Neural progenitor cell (in vitro differentiated cells): ENCODE data around the gene PADI1. TPM values are rescaled to one million over a fixed set of nuclear protein-coding genes. Genes with fewer than 3 reads are reported as not detected.

Source experiments
- DNase-seq: peaks from one replicate; pipeline ENCODE4 v3.0.0-alpha.2; 2016; ENCODE audit warnings: low spot score
- H2AFZ ChIP-seq: fragments of 200-600 bp; sonication (generic); replicated peaks from 2 replicates; pipeline ENCODE4 v1.6.1; 2016; ENCODE audit warnings: antibody characterized with exemption
- H3F3A ChIP-seq: fragments of 200-600 bp; sonication (generic); 2 replicates; pipeline ENCODE4 v1.6.1; 2016; ENCODE audit warnings: antibody characterized with exemption, low read depth
- H3K27ac ChIP-seq: fragments of 200-600 bp; sonication (generic); 2 replicates; pipeline ENCODE4 v1.5.1; 2016; ENCODE audit warnings: mild to moderate bottlenecking
- H3K27me3 ChIP-seq: fragments of 200-600 bp; sonication (generic); 2 replicates; pipeline ENCODE4 v1.6.1; 2016; ENCODE audit warnings: mild to moderate bottlenecking, moderate library complexity
- H3K36me3 ChIP-seq: fragments of 200-600 bp; sonication (generic); 2 replicates; pipeline ENCODE4 v1.5.1; 2016
- H3K4me1 ChIP-seq: fragments of 200-600 bp; sonication (generic); 2 replicates; pipeline ENCODE4 v1.6.1; 2016; ENCODE audit warnings: mixed run types
- H3K4me2 ChIP-seq: fragments of 200-600 bp; sonication (generic); 2 replicates; pipeline ENCODE4 v1.6.1; 2016
- H3K4me3 ChIP-seq: fragments of 200-600 bp; sonication (generic); 2 replicates; pipeline ENCODE4 v1.5.1; 2016
- H3K79me2 ChIP-seq: fragments of 200-600 bp; sonication (generic); 2 replicates; pipeline ENCODE4 v1.6.1; 2016; ENCODE audit warnings: low read depth
- H3K9ac ChIP-seq: fragments of 200-600 bp; sonication (generic); 2 replicates; pipeline ENCODE4 v1.6.1; 2016
- H3K9me3 ChIP-seq: fragments of 200-600 bp; sonication (generic); 2 replicates; pipeline ENCODE4 v1.5.1; 2016; ENCODE audit warnings: low read depth
- H4K20me1 ChIP-seq: fragments of 200-600 bp; sonication (generic); 2 replicates; pipeline ENCODE4 v1.6.1; 2016; ENCODE audit warnings: low read depth
- H3K27ac Mint-ChIP-seq: 3 replicates; pipeline ENCODE4 v1.8.0; 2021; ENCODE audit warnings: mixed read lengths
- H3K27me3 Mint-ChIP-seq: 2 replicates; pipeline ENCODE4 v1.8.0; 2022; ENCODE audit warnings: low read depth, mild to moderate bottlenecking, inconsistent platforms, moderate library complexity, mixed read lengths; ENCODE audit not compliant: insufficient read depth
- H3K36me3 Mint-ChIP-seq: 3 replicates; pipeline ENCODE4 v1.8.0; 2021; ENCODE audit warnings: mixed read lengths
- H3K4me1 Mint-ChIP-seq: 3 replicates; pipeline ENCODE4 v1.8.0; 2021; ENCODE audit warnings: mixed read lengths
- H3K4me3 Mint-ChIP-seq: 3 replicates; pipeline ENCODE4 v1.8.0; 2021; ENCODE audit warnings: mild to moderate bottlenecking, moderate library complexity, mixed read lengths
- H3K9me3 Mint-ChIP-seq: 3 replicates; pipeline ENCODE4 v1.8.0; 2020; ENCODE audit warnings: mixed read lengths
- CTCF ChIP-seq: fragments of 200-600 bp; sonication (generic); IDR thresholded peaks from 2 replicates; pipeline ENCODE4 v1.5.1; 2017; ENCODE audit warnings: antibody characterized with exemption, mild to moderate bottlenecking
- EZH2 ChIP-seq: fragments of 200-600 bp; sonication (generic); IDR thresholded peaks from 2 replicates; pipeline ENCODE4 v1.6.1; 2017; ENCODE audit warnings: antibody characterized with exemption, mild to moderate bottlenecking, moderate library complexity
- EZH2phosphoT487 ChIP-seq: fragments of 200-600 bp; sonication (generic); IDR thresholded peaks from 2 replicates; pipeline ENCODE4 v1.6.1; 2017; ENCODE audit warnings: antibody characterized with exemption
- total RNA-seq: library from RNA; depleted of rRNA; stranded (reverse); fragments of >200 nt; gene quantifications from 2 replicates; pipeline ENCODE4 v1.2.3, GENCODE V29; 2015; ENCODE audit warnings: low replicate concordance

The PADI1 gene
- total RNA-seq, 1 donor from 2014 or later = 0.09 TPM

GRCh38 chr1:17214876-17215544 is 10.1 kb downstream of the PADI1 start:
- Mint-ChIP-seq H3K4me3 (no peak overlapping the region), H3K27me3 (peaks cover 15% of the 10 kb centered on the region), H3K9me3 (no peaks in the 10 kb centered on the region), H3K27ac (no peak overlapping the region), H3K36me3 (no peaks in the 10 kb centered on the region), H3K4me1 (peaks cover 35% of the 10 kb centered on the region)
- H3F3A ChIP-seq = peaks cover 8% of the 10 kb centered on the region
- no peaks in the 10 kb centered on the region for H3K36me3 ChIP-seq
- no peak overlapping the region for H2AFZ ChIP-seq
- no peak overlapping the region for H3K4me2 ChIP-seq
- H3K27me3 ChIP-seq = no peaks in the 10 kb centered on the region
- H3K79me2 ChIP-seq = no peaks in the 10 kb centered on the region
- H3K4me1 ChIP-seq = peaks cover 16% of the 10 kb centered on the region
- no peaks in the 10 kb centered on the region for H4K20me1 ChIP-seq
- H3K27ac ChIP-seq = no peak overlapping the region
- TF ChIP-seq EZH2phosphoT487 = no peak
- TF ChIP-seq CTCF = no peak
- TF ChIP-seq EZH2 = no peak
- no peaks in the 10 kb centered on the region for H3K9me3 ChIP-seq
- no peak overlapping the region for H3K4me3 ChIP-seq
- DNase-seq = no peak
- no peak overlapping the region for H3K9ac ChIP-seq

GRCh38 chr1:17215545-17215890 is 10.6 kb downstream of the PADI1 start:
- no peaks in the 10 kb centered on the region for H3K36me3 Mint-ChIP-seq
- Histone ChIP-seq H4K20me1 (no peaks in the 10 kb centered on the region), H3K4me2 (no peak overlapping the region), H3K9ac (no peak overlapping the region), H3F3A (peaks cover 8% of the 10 kb centered on the region), H3K27ac (no peak overlapping the region), H3K79me2 (no peaks in the 10 kb centered on the region), H2AFZ (no peak overlapping the region), H3K36me3 (no peaks in the 10 kb centered on the region), H3K27me3 (no peaks in the 10 kb centered on the region), H3K9me3 (no peaks in the 10 kb centered on the region), H3K4me1 (peaks cover 16% of the 10 kb centered on the region), H3K4me3 (no peak overlapping the region)
- no peak for DNase-seq
- TF ChIP-seq EZH2 (no peak), CTCF (no peak), EZH2phosphoT487 (no peak)
- H3K9me3 Mint-ChIP-seq = no peaks in the 10 kb centered on the region
- H3K4me1 Mint-ChIP-seq = peaks cover 31% of the 10 kb centered on the region
- no peak overlapping the region for H3K4me3 Mint-ChIP-seq
- peaks cover 15% of the 10 kb centered on the region for H3K27me3 Mint-ChIP-seq
- H3K27ac Mint-ChIP-seq = peak overlapping the region; percentile 48

- Histone ChIP-seq H3K27ac (no peak overlapping the region), H3K4me3 (no peak overlapping the region), H3K9ac (no peak overlapping the region), H3F3A (peaks cover 8% of the 10 kb centered on the region), H3K4me1 (peaks cover 16% of the 10 kb centered on the region), H3K9me3 (no peaks in the 10 kb centered on the region), H4K20me1 (no peaks in the 10 kb centered on the region), H3K79me2 (no peaks in the 10 kb centered on the region), H3K4me2 (no peak overlapping the region), H3K27me3 (no peaks in the 10 kb centered on the region), H2AFZ (peak overlapping the region; percentile 26), H3K36me3 (no peaks in the 10 kb centered on the region)
- Mint-ChIP-seq H3K27me3 (peaks cover 14% of the 10 kb centered on the region), H3K36me3 (no peaks in the 10 kb centered on the region), H3K27ac (peak overlapping the region; percentile 48), H3K4me3 (no peak overlapping the region), H3K9me3 (no peaks in the 10 kb centered on the region), H3K4me1 (peaks cover 31% of the 10 kb centered on the region)
- TF ChIP-seq EZH2 (no peak), CTCF (no peak), EZH2phosphoT487 (no peak)
- DNase-seq = no peak
These were observed 11.2 kb downstream of the PADI1 start for GRCh38 chr1:17216078-17216477.
